ENCODE results near the gene RBBP5. TPM values are rescaled to one million over a fixed set of nuclear protein-coding genes. Genes with fewer than 3 reads are reported as not detected.

RBBP5 gene
- polyA plus RNA-seq, 1 experiment = 16.0 TPM

GRCh38 chr1:205137901-205138300 lies 16.1 kb upstream of the RBBP5 start:
- POLR2A ChIA-PET = no interaction called here
- DNase-seq (ENCODE audit: low read depth, low spot score) = no peak
- H3K9me3 ChIP-seq (ENCODE audit: control insufficient read depth, insufficient read depth, low read length) = no peaks in the 10 kb centered on the region
- no peaks in the 10 kb centered on the region for H3K27me3 ChIP-seq (ENCODE audit: control insufficient read depth, insufficient read depth, low read length)
- no peak overlapping the region for H3K4me3 ChIP-seq (ENCODE audit: low read depth, low read length)
- H3K27ac ChIP-seq (ENCODE audit: low read depth, low read length) = no peak overlapping the region
- CTCF ChIA-PET = no interaction called here
- TF ChIP-seq, protein P1, sequence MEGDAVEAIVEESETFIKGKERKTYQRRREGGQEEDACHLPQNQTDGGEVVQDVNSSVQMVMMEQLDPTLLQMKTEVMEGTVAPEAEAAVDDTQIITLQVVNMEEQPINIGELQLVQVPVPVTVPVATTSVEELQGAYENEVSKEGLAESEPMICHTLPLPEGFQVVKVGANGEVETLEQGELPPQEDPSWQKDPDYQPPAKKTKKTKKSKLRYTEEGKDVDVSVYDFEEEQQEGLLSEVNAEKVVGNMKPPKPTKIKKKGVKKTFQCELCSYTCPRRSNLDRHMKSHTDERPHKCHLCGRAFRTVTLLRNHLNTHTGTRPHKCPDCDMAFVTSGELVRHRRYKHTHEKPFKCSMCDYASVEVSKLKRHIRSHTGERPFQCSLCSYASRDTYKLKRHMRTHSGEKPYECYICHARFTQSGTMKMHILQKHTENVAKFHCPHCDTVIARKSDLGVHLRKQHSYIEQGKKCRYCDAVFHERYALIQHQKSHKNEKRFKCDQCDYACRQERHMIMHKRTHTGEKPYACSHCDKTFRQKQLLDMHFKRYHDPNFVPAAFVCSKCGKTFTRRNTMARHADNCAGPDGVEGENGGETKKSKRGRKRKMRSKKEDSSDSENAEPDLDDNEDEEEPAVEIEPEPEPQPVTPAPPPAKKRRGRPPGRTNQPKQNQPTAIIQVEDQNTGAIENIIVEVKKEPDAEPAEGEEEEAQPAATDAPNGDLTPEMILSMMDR (IDR thresholded peaks at IDR 0.05; ENCODE audit: low read depth, low read length) = no peak

DNA sequence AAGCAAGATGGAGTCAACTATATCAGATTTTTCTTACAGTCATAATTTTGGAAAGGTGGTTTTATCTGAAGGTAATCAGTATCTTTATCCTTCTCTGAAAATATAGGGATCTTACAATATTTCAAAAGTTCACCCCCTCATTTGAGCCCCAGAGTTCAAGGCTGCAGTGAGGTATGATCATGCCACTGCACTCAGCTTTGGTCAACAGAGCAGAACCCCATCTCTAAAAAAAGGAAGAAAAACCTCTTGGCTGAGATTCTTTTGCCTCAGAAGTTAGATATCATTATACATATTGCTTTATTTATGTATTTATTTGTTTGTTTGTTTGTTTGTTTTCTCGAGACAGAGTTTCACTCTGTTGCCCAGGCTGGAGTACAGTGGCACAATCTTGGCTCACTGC lies 11.5 kb upstream of the RBBP5 start:
- ChIA-PET CTCF (interaction anchor here (0.5 to 2.7 kb wide), 3 partner anchors 8 to 72 kb away, joined by 3 to 11 read pairs (median 5); no protein-coding TSS in a partner anchor), POLR2A (no interaction called here)
- DNase-seq (ENCODE audit: low read depth, low spot score) = no peak

GRCh38 chr1:205129447-205130029 lies 7.8 kb upstream of the RBBP5 start:
- Histone ChIP-seq H3K27me3 (ENCODE audit: control insufficient read depth, insufficient read depth, low read length) (no peaks in the 10 kb centered on the region), H3K27ac (ENCODE audit: low read depth, low read length) (no peak overlapping the region), H3K9me3 (ENCODE audit: control insufficient read depth, insufficient read depth, low read length) (no peaks in the 10 kb centered on the region), H3K4me3 (ENCODE audit: low read depth, low read length) (no peak overlapping the region)
- CTCF ChIA-PET = interaction anchor here (0.7 to 2.6 kb wide), 2 partner anchors 12 to 98 kb away, joined by 3 to 19 read pairs; partner anchors contain the start of gene TMCC2
- POLR2A ChIA-PET = no interaction called here
- no peak for DNase-seq (ENCODE audit: low read depth, low spot score)
- TF ChIP-seq, protein P1 (IDR thresholded peaks at IDR 0.05; ENCODE audit: low read depth, low read length) = no peak

More for the DNA sequence above, 11.5 kb upstream of the RBBP5 start:
- Histone ChIP-seq H3K27me3 (ENCODE audit: control insufficient read depth, insufficient read depth, low read length) (no peaks in the 10 kb centered on the region), H3K27ac (ENCODE audit: low read depth, low read length) (no peak overlapping the region), H3K4me3 (ENCODE audit: low read depth, low read length) (no peak overlapping the region), H3K9me3 (ENCODE audit: control insufficient read depth, insufficient read depth, low read length) (no peaks in the 10 kb centered on the region)
- TF ChIP-seq, protein P1 (IDR thresholded peaks at IDR 0.05; ENCODE audit: low read depth, low read length) = no peak

- ChIA-PET POLR2A (no interaction called here), CTCF (interaction anchor here (0.7 to 1.4 kb wide), 2 partner anchors 13 to 128 kb away, joined by 3 read pairs; no protein-coding TSS in a partner anchor)
- Histone ChIP-seq H3K9me3 (ENCODE audit: control insufficient read depth, insufficient read depth, low read length) (no peaks in the 10 kb centered on the region), H3K4me3 (ENCODE audit: low read depth, low read length) (no peak overlapping the region), H3K27ac (ENCODE audit: low read depth, low read length) (no peak overlapping the region), H3K27me3 (ENCODE audit: control insufficient read depth, insufficient read depth, low read length) (no peaks in the 10 kb centered on the region)
- TF ChIP-seq, protein P1 (IDR thresholded peaks at IDR 0.05; ENCODE audit: low read depth, low read length) = no peak
- no peak for DNase-seq (ENCODE audit: low read depth, low spot score)
Measured at GRCh38 chr1:205128050-205128449, 6.3 kb upstream of the RBBP5 start.

- Histone ChIP-seq H3K4me3 (ENCODE audit: low read depth, low read length) (no peak overlapping the region), H3K9me3 (ENCODE audit: control insufficient read depth, insufficient read depth, low read length) (no peaks in the 10 kb centered on the region), H3K27ac (ENCODE audit: low read depth, low read length) (no peak overlapping the region), H3K27me3 (ENCODE audit: control insufficient read depth, insufficient read depth, low read length) (no peaks in the 10 kb centered on the region)
- TF ChIP-seq, protein P1 (IDR thresholded peaks at IDR 0.05; ENCODE audit: low read depth, low read length) = no peak
- ChIA-PET CTCF (interaction anchor here (1.4 to 2.7 kb wide), 2 partner anchors 14 to 128 kb away, joined by 3 to 20 read pairs; no protein-coding TSS in a partner anchor), POLR2A (no interaction called here)
- DNase-seq (ENCODE audit: low read depth, low spot score) = no peak
Measured at GRCh38 chr1:205127646-205128045, 5.9 kb upstream of the RBBP5 start.
